Gastroesophageal sphincter (tissue), 4 donors: ENCODE data around the gene IL4. TPM values are rescaled to one million over a fixed set of nuclear protein-coding genes. Genes with fewer than 3 reads are reported as not detected.

Experiments used
- ATAC-seq: fragments of 150-250 bp; one replicate; pipeline ENCODE4 v1.9.1; 2016; ENCODE audit warnings: mild to moderate bottlenecking, moderate library complexity
- H3K27ac ChIP-seq, 4 donors: fragments of 200-600 bp; sonication (generic) in 3 of 4; 1 replicate in 3 of 4; 2 replicates in 1 of 4; pipeline ENCODE4 v1.5.1; 2016 to 2019
- H3K27me3 ChIP-seq: fragments of 200-600 bp; sonication (generic); one replicate; pipeline ENCODE4 v1.5.1; 2019
- H3K36me3 ChIP-seq, 2 donors: fragments of 200-600 bp; sonication (generic); one replicate each; pipeline ENCODE4 v1.5.1; 2019; ENCODE audit warnings: control low read depth in 1 of 2
- H3K4me1 ChIP-seq, 3 donors: fragments of 200-600 bp; sonication (generic); 1 replicate in 2 of 3; 2 replicates in 1 of 3; pipeline ENCODE4 v1.5.1; 2016 to 2019; ENCODE audit warnings: control low read depth in 2 of 3
- H3K4me3 ChIP-seq, 2 donors: fragments of 200-600 bp; sonication (generic); one replicate each; pipeline ENCODE4 v1.5.1; 2019; ENCODE audit warnings: mild to moderate bottlenecking in 1 of 2, moderate library complexity in 1 of 2
- H3K9me3 ChIP-seq, 3 donors: fragments of 200-600 bp; sonication (generic); one replicate each; pipeline ENCODE4 v1.5.1; 2017 to 2019; ENCODE audit warnings: control low read depth in 2 of 3
- CTCF ChIP-seq, 4 experiments: fragments of 200-600 bp in 2 of 4; fragments of 450-650 bp in 2 of 4; sonication (generic) in 1 of 4; IDR thresholded peaks; one replicate each; pipeline ENCODE4 v1.5.1; 2017 to 2019; ENCODE audit warnings: antibody characterized with exemption in 4 of 4, mild to moderate bottlenecking in 2 of 4, moderate library complexity in 2 of 4
- EP300 ChIP-seq: sonication (generic); formaldehyde crosslinking; IDR thresholded peaks from one replicate; pipeline ENCODE4 v1.6.1; 2017; ENCODE audit warnings: antibody characterized with exemption, mild to moderate bottlenecking
- POLR2A ChIP-seq, 2 donors: fragments of 450-650 bp; IDR thresholded peaks; one replicate each; pipeline ENCODE4 v1.6.1; 2017; ENCODE audit warnings: antibody characterized with exemption in 2 of 2, mild to moderate bottlenecking in 2 of 2, moderate library complexity in 1 of 2
- POLR2AphosphoS5 ChIP-seq: sonication (generic); formaldehyde crosslinking; IDR thresholded peaks from one replicate; pipeline ENCODE4 v1.6.1; 2017; ENCODE audit warnings: antibody characterized with exemption
- WGBS, 2 donors: methylation state at CpG; one replicate each; pipeline ENCODE4 v1.1.5; 2018; ENCODE audit warnings: low coverage in 1 of 2; 5-methylcytosine and 5-hydroxymethylcytosine counted together
- total RNA-seq, 4 donors: library from RNA; depleted of rRNA; stranded (reverse); fragments of >200 nt; gene quantifications; one replicate each; pipeline ENCODE4 v1.1.0, GENCODE V29; 2016

Gene IL4
- total RNA-seq, 4 donors from 2014 or later: not detected

GRCh38 chr5:132695956-132696355 is 22.2 kb downstream of the IL4 start:
- no peak for ATAC-seq
- Histone ChIP-seq H3K27ac (no peak overlapping the region), H3K4me1 (no peaks in the 10 kb centered on the region), H3K4me3 (no peak overlapping the region), H3K36me3 (peaks cover 0 to 67% of the 10 kb centered on the region in 2 donors), H3K27me3 (no peaks in the 10 kb centered on the region), H3K9me3 (no peaks in the 10 kb centered on the region)
- no peak for TF ChIP-seq POLR2AphosphoS5
- WGBS, 2 donors: 89 to 90% methylated on average over 4 of the region's 4 CpGs

DNA sequence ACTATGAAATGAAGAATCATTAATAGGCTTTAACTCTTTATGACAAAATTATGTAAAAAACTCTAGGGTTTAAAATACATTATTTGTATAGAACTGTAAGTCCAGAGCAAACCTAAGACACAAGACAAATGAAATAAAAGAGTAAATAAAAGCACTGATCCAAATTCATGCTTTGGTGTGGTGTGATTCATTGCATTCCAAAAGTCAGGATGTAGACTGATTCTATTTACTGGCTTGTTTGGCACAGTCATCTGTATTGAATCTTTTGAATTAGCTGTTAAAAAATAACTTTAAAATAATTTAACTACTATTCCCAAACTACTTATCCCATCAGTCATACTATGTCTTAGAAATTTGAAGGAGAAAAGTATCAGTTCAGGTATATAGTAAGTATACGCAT is 31.1 kb downstream of the IL4 start:
- ATAC-seq: no peak
- Histone ChIP-seq H3K36me3 (peaks cover 0 to 37% of the 10 kb centered on the region in 2 donors), H3K4me1 (no peaks in the 10 kb centered on the region), H3K27me3 (no peaks in the 10 kb centered on the region), H3K27ac (no peak overlapping the region), H3K9me3 (no peaks in the 10 kb centered on the region), H3K4me3 (no peak overlapping the region)
- WGBS, 2 donors: 89 to 100% methylated on average over 1 of the region's 1 CpG
- TF ChIP-seq POLR2AphosphoS5: no peak
- TF ChIP-seq POLR2A (IDR thresholded peaks at IDR 0.05): no peak
- TF ChIP-seq CTCF (IDR thresholded peaks at IDR 0.05): no peak
- no peak for TF ChIP-seq EP300

DNA sequence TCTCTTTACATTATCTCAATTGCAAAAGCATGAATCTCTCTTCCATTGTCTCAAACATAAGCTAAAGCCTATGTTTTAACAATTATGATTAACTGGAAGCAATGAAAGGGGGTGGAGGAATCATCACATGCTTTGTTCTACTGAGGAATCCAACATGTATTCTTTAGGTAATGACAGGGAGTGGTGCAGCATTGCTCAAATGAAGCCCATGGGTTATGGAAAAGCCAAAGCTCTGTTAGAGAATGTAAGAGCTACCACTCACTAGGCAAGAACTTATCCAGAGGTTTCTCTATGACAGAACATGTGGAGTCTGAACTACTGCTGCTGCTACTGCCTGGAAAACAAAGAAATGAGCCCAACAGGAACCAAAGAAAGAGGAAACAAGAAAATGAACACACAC is 34.9 kb downstream of the IL4 start:
- H3K4me3 ChIP-seq: no peak overlapping the region
- TF ChIP-seq EP300 (no peak), POLR2A (IDR thresholded peaks at IDR 0.05) (no peak), CTCF (IDR thresholded peaks at IDR 0.05) (no peak), POLR2AphosphoS5 (no peak)
- no peaks in the 10 kb centered on the region for H3K27me3 ChIP-seq
- H3K9me3 ChIP-seq: no peaks in the 10 kb centered on the region
- no peaks in the 10 kb centered on the region for H3K4me1 ChIP-seq
- ATAC-seq: no peak
- H3K36me3 ChIP-seq: peaks cover 0 to 6% of the 10 kb centered on the region in 2 donors
- no peak overlapping the region for H3K27ac ChIP-seq

DNA sequence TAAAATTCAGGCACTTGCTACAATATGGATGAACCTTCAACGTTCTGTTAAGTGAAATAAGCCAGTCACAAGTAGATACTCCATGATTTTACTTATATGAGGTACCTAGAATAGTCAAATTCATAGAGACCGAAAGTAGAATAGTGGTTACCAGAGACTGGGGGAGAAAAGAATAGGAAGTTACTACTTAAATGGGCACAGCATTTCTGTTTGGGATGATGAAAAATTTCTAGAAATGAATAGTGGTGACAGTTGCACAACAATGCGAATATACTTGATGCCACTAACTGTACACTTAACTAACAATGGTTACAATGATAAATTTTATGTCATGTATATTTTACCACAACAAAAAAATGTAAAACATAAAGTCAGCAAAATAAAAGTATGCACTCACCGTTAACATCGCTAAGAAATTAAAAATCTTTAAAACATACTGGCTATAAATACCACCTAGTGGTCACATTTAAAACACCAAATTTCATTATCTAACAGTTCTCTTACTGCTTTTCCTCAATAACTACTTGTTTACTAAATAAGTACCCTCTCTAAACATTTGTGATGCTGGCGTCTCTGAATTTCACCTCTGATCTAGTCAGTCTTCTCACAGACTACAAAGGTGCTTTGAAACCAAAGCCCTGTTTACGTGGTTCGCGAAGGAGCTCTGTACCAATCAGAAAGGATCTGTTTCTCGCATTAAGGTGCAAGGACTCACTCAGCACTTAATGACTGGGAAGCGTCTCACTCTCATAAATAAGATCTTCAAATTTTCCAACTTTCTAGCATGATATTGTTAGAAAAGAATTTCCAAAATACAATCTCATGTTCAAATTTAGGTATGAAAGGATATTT is 40.9 kb downstream of the IL4 start:
- no peak for ATAC-seq
- TF ChIP-seq POLR2A (IDR thresholded peaks at IDR 0.05) (no peak), POLR2AphosphoS5 (no peak), EP300 (no peak), CTCF (IDR thresholded peaks at IDR 0.05) (peak; percentile 21 to 43 (median 34))
- WGBS, 2 donors: 63 to 64% methylated on average over 11 of the region's 11 CpGs
- Histone ChIP-seq H3K9me3 (no peaks in the 10 kb centered on the region), H3K4me1 (peaks cover 0 to 9% (median 0%) of the 10 kb centered on the region in 3 donors), H3K27me3 (no peaks in the 10 kb centered on the region), H3K4me3 (no peak overlapping the region), H3K36me3 (peaks cover 0 to 8% of the 10 kb centered on the region in 2 donors), H3K27ac (no peak overlapping the region)

- 74 to 90% methylated on average over 3 to 5 of the region's 5 CpGs for WGBS, 2 donors
- Histone ChIP-seq H3K4me1 (peaks cover 0 to 9% (median 0%) of the 10 kb centered on the region in 3 donors), H3K36me3 (peaks cover 0 to 17% of the 10 kb centered on the region in 2 donors), H3K4me3 (no peak overlapping the region), H3K9me3 (no peaks in the 10 kb centered on the region), H3K27ac (no peak overlapping the region), H3K27me3 (no peaks in the 10 kb centered on the region)
- no peak for TF ChIP-seq POLR2A (IDR thresholded peaks at IDR 0.05)
- TF ChIP-seq CTCF (IDR thresholded peaks at IDR 0.05): no peak
- ATAC-seq: no peak
Measured at GRCh38 chr5:132718544-132719312, 44.9 kb downstream of the IL4 start.
